Memory B cell (primary cell): Measurements from ENCODE around the gene SEMA3G.

ENCODE experiments used
- ATAC-seq: fragments of 150-1000 bp; cut with Tn5 transposase; 2 replicates; pipeline ENCODE4 v1.10.0; 2021; ENCODE audit warnings: low read depth, mild to moderate bottlenecking, moderate library complexity
- DNase-seq, 2 donors: peaks; one replicate each; pipeline ENCODE4 v3.0.0; 2022; ENCODE audit warnings: low spot score in 2 of 2
- H3K27ac Mint-ChIP-seq: one replicate; pipeline ENCODE4 v1.8.0; 2022; ENCODE audit warnings: mild to moderate bottlenecking, moderate library complexity, mixed read lengths
- H3K27me3 Mint-ChIP-seq: one replicate; pipeline ENCODE4 v1.8.0; 2022; ENCODE audit warnings: mixed read lengths
- H3K36me3 Mint-ChIP-seq: one replicate; pipeline ENCODE4 v1.8.0; 2022; ENCODE audit warnings: mild to moderate bottlenecking, mixed read lengths
- H3K4me1 Mint-ChIP-seq: one replicate; pipeline ENCODE4 v1.8.0; 2022; ENCODE audit warnings: mixed read lengths
- H3K4me3 Mint-ChIP-seq: one replicate; pipeline ENCODE4 v1.8.0; 2022; ENCODE audit warnings: mild to moderate bottlenecking, moderate library complexity, mixed read lengths
- H3K9me3 Mint-ChIP-seq: one replicate; pipeline ENCODE4 v1.8.0; 2022; ENCODE audit warnings: mixed read lengths

SEMA3G gene

DNA sequence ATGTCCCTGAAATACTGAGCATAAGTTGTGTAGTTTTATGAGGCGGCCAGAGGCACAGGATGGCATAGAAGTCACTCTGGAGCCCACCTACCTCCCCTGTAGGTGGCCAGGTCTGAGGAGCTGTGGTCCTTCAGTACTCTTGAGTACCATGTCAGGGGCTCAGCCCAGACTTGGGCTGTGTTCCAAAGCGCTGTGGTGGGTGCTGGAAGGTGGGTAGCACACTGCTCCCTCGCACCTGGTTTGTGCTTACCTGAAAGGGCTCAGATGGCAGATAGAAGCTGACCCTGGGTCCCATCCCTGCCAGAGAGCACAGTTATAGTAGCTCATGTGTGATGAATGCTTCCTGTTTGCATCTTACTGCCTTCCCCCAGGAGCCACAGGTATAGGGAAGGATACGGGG is 26.0 kb upstream of the SEMA3G start:
- no peak overlapping the region for H3K27ac Mint-ChIP-seq
- H3K27me3 Mint-ChIP-seq: no peaks in the 10 kb centered on the region
- no peak overlapping the region for H3K4me3 Mint-ChIP-seq
- peaks cover 17% of the 10 kb centered on the region for H3K36me3 Mint-ChIP-seq
- no peaks in the 10 kb centered on the region for H3K9me3 Mint-ChIP-seq
- ATAC-seq (no peak), DNase-seq (no peak)
- H3K4me1 Mint-ChIP-seq: no peaks in the 10 kb centered on the region

DNA sequence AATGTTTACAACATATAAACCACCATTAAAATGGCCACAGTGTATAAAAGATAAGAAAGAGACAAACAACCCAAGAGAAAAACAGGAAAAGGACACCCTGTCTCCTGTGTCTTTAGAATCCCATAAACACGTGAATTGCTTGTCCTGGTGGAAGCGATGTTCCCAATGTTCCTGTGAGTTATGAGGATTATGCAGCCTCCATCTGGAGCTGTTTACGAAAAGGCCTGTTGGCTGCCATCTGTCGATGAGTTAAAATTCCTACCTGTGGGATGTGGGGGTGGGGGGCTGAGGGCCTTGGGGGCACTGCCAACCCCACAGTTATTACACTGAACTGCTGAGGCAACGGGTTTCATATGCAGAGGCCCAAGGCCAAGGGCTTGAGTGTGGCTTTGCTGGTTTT is 24.1 kb upstream of the SEMA3G start:
- no peak for ATAC-seq
- no peaks in the 10 kb centered on the region for H3K4me1 Mint-ChIP-seq
- H3K36me3 Mint-ChIP-seq: peaks cover 12% of the 10 kb centered on the region
- DNase-seq: no peak
- H3K9me3 Mint-ChIP-seq: no peaks in the 10 kb centered on the region
- H3K4me3 Mint-ChIP-seq: no peak overlapping the region
- H3K27ac Mint-ChIP-seq: no peak overlapping the region
- H3K27me3 Mint-ChIP-seq: no peaks in the 10 kb centered on the region

DNA sequence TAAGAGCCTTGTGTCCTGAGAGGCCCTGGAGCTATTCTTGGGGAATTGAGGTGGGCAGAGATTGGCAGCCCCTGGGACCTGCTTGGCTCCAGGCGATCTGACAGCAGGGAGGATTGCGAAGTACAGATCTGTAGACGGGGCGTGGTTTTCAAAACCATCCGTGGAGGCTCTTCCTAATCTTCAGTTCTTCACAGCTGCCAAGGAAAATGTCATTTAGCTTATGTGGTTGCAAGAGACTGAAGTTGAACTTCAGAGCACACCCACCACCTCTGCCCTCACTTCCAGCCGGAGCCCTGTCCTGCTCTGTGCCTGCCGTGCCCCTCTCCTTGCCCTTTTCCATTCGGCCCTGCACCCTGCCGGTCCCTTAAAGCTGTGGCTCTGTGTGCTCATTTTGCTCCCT is 23.4 kb upstream of the SEMA3G start:
- H3K36me3 Mint-ChIP-seq: peaks cover 9% of the 10 kb centered on the region
- no peaks in the 10 kb centered on the region for H3K9me3 Mint-ChIP-seq
- no peaks in the 10 kb centered on the region for H3K27me3 Mint-ChIP-seq
- no peak for ATAC-seq
- no peaks in the 10 kb centered on the region for H3K4me1 Mint-ChIP-seq
- no peak for DNase-seq
- H3K27ac Mint-ChIP-seq: peak overlapping the region; percentile 28
- no peak overlapping the region for H3K4me3 Mint-ChIP-seq

DNA sequence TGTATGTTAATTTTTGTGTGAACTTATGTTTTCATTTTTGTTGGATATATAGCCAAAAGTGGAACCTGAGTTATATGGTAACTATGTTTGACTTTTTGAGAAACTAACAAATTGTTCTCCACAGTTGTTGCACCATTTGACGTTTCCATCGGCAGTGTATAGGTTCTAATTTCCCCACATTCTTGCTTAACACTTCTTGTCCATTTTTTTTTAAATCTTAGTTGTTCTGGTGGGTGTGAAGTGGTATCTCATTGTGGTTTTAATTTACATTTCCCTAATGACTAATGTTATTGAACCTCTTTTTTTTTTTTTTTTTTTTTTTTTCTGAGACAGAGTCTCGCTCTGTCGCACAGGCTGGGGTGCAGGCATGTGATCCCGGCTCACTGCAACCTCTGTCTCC is 18.5 kb upstream of the SEMA3G start:
- ATAC-seq (no peak), DNase-seq (no peak)
- no peaks in the 10 kb centered on the region for H3K27me3 Mint-ChIP-seq
- H3K4me3 Mint-ChIP-seq: no peak overlapping the region
- H3K4me1 Mint-ChIP-seq: peaks cover 8% of the 10 kb centered on the region
- peaks cover 8% of the 10 kb centered on the region for H3K36me3 Mint-ChIP-seq
- no peaks in the 10 kb centered on the region for H3K9me3 Mint-ChIP-seq
- H3K27ac Mint-ChIP-seq: no peak overlapping the region

DNA sequence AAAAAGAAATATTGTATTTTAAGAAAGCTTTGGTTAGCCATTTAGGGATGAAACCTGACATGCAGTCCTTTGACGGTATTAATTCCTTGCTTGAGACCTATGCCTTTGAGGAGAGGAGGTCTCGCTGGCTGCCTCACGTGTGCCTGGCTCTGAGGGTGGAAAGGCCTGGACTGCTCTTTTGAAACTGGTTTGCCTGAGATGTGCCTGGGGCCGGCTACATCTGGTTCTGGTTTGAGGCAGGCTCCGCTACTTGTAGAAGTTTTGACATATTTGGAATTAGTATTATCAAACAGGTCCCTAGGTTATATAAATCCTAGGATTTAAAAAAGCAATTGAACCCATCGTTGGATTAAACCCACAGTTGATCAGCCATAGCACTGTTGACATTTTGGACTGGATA is 17.0 kb upstream of the SEMA3G start:
- no peak for ATAC-seq
- Mint-ChIP-seq H3K36me3 (peaks cover 8% of the 10 kb centered on the region), H3K27me3 (no peaks in the 10 kb centered on the region), H3K4me1 (peaks cover 15% of the 10 kb centered on the region), H3K27ac (no peak overlapping the region), H3K4me3 (no peak overlapping the region), H3K9me3 (no peaks in the 10 kb centered on the region)
- no peak for DNase-seq

DNA sequence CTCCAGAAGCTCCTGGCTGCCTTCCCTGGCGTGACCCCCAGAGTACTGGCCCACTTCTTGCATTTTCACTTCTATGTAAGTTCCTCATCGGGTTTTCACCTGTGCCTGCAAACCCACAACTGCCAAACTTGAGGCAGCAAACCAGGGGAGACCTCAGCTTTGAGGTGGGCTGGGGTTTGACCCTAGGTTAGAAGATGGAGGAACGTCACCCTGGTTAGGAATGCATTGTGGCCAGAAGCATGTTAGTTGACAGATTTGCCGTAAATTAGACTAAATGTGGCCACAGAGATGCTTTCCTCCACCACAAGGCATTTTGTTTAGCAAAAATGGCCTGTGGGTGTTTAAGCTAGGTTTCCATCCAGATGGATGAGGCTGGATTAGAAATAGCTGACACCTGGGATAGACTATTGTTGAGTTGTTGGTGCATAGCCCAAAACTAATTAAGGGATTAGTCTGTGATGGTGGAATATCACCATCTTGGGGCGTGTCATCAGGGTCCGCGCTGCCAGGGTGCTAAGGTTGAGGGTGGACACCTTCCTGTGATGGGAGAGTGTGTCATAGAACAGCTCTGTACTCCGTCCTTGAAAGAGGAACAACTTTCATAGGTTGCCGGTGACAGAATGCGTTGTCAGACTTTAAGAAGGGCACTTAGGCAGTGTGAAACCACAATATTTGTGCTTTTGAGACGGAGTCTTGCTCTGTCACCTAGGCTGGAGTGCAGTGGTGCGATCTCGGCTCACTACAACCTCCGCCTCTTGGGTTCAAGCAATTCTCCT is 14.1 kb upstream of the SEMA3G start:
- no peaks in the 10 kb centered on the region for H3K9me3 Mint-ChIP-seq
- H3K36me3 Mint-ChIP-seq: peaks cover 8% of the 10 kb centered on the region
- ATAC-seq: peak; percentile 3
- peak overlapping the region; percentile 48 for H3K27ac Mint-ChIP-seq
- DNase-seq: no peak
- H3K4me1 Mint-ChIP-seq: peaks cover 35% of the 10 kb centered on the region
- H3K27me3 Mint-ChIP-seq: no peaks in the 10 kb centered on the region
- no peak overlapping the region for H3K4me3 Mint-ChIP-seq

DNA sequence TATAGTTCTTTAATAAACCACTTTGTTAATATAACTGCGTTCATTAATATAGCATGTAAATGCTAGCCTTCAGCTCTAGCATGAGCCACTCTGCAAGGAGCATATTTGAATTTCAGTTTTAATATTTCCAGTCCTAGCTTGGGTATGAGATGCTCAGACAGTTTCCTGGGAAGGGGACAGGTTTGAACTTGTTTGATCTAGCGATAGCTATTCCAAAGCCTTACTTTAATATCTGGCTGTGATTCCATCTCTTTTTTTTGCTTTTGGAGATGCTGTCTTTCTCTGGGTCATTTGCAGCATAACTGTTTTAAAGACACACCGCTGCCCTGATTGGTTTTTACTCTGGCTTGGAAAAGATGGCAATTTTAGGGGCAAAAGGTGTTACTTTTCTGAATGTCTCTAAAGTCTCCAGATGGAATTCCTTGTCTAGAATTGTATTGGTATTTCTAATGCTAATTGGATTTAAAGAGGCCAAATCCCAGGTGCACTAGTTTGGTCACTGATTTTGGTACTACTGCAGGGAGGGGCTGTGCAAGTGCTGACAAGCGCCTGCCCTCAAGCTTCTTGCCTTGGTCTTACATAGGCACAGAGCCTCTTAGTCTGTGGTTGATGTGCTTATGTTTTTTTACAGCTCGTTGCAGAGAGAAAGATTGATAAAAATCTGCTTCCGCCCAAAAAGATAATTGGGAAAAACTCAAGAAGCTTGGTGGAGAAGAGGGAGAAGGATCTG is 13.3 kb upstream of the SEMA3G start:
- Mint-ChIP-seq H3K36me3 (peaks cover 7% of the 10 kb centered on the region), H3K4me1 (peaks cover 39% of the 10 kb centered on the region), H3K27me3 (no peaks in the 10 kb centered on the region), H3K4me3 (no peak overlapping the region), H3K9me3 (no peaks in the 10 kb centered on the region), H3K27ac (no peak overlapping the region)
- DNase-seq (no peak), ATAC-seq (no peak)

DNA sequence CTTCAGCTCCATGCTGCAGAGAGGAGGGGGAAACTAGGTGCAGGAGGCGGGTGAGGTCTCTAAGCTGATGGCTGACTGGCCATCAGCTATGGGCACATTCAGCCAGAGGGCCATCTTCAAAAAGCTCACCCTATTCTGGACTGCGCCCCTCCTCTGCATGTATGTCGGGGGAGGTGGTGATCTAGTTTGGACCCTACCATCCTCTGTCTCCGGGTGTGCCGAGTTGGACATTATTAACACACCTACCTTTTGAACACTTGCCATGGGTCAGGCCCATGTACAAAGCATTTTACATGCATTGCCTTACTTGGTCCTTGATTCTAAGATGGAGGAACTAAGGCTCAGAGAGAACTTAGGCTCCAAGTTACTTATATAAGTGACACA is 11.9 kb upstream of the SEMA3G start:
- Mint-ChIP-seq H3K27ac (peak overlapping the region; percentile 96), H3K4me3 (peak overlapping the region; percentile 94), H3K36me3 (peaks cover 4% of the 10 kb centered on the region), H3K4me1 (peaks cover 36% of the 10 kb centered on the region), H3K27me3 (no peaks in the 10 kb centered on the region), H3K9me3 (no peaks in the 10 kb centered on the region)
- ATAC-seq: no peak
- no peak for DNase-seq

DNA sequence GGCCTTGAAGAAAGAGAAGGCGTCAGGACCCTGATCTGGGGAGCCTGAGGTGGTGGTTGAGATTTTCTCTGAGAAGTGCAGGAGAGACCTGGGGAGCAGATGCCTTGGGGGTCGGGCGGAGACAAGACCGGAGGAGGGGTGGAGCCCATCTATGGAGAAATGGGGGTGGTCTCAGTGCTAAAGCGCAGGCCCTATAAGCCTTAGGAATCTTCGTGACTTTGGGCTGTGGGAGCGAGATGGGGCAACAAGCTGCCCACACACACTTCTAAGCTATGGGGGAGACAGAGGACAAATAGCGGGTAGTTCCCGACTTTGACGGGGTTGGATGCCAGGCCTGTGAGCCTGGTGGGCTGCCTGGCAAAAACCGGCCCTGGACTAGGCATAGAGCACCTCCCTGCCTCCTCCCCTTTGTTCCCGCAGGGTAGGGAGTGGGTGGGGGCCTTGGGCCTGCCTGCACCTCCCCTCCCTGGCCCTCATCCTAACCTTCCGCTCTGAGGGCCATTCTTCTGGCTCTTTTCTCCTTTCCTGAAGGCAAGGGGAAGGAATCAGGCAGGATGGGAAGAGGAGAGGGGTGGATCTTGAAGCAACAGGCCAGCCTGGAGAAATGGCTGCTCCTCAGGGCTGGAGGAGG is 11.4 kb upstream of the SEMA3G start:
- H3K4me1 Mint-ChIP-seq: peaks cover 36% of the 10 kb centered on the region
- ATAC-seq (no peak), DNase-seq (no peak)
- H3K36me3 Mint-ChIP-seq: peaks cover 4% of the 10 kb centered on the region
- no peaks in the 10 kb centered on the region for H3K9me3 Mint-ChIP-seq
- H3K27me3 Mint-ChIP-seq: no peaks in the 10 kb centered on the region
- peak overlapping the region; percentile 96 for H3K27ac Mint-ChIP-seq
- peak overlapping the region; percentile 94 for H3K4me3 Mint-ChIP-seq

DNA sequence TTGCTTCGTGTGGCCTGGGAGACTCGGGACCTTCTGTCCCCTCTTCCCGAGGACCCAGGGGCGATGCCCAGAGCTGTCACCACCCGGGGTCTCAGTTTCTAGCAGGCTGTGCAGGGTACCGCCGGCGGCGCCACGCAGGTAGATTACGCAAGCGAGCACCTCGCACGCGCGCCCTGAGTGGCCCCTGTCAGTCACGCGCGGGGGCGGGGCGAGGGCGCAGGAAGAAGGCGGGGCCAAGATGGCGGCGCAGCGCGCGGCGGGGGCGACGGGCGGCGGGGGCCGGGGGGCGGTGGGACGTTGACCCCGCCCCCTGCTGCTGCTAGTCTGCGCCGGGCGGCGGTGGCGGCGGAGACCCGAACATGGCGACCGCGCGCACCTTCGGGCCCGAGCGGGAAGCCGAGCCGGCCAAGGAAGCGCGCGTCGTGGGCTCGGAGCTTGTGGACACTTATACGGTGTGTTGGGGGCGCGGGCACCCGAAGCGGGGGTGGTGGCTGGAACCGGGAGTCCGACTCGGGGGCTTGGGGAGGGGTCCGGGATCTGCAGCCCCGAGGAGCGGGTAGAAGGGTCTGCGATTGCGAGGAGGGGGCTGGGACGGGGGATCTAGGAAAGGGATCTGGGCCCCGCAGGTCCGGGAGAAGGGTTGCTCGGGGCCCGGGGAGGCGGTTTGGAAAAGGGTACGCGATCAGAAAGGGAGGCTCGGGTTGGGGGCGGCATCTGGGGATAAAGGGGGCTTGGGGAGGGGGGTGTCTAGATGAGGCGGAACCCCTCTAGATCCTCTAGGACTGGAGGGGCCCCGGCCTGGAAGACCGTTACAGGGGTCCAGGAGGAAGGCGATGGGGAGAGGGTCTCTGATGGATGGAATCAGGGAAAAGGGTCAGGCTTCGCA is 10.6 kb upstream of the SEMA3G start, which contains the start of gene NISCH:
TSS of gene NISCH (plus strand) at position 322 of the 886 bp plus-strand sequence. CDS start at position 360, 38 bp downstream.
- peaks cover 36% of the 10 kb centered on the region for H3K4me1 Mint-ChIP-seq
- peak within 1 kb of the TSS; percentile 96 for H3K27ac Mint-ChIP-seq
- H3K9me3 Mint-ChIP-seq: no peaks in the 10 kb centered on the region
- peak within 1 kb of the TSS; percentile 94 for H3K4me3 Mint-ChIP-seq
- H3K27me3 Mint-ChIP-seq: no peaks in the 10 kb centered on the region
- peak; percentile 93 for ATAC-seq
- H3K36me3 Mint-ChIP-seq: peaks cover 4% of the 10 kb centered on the region
- DNase-seq: peak; percentile 97

DNA sequence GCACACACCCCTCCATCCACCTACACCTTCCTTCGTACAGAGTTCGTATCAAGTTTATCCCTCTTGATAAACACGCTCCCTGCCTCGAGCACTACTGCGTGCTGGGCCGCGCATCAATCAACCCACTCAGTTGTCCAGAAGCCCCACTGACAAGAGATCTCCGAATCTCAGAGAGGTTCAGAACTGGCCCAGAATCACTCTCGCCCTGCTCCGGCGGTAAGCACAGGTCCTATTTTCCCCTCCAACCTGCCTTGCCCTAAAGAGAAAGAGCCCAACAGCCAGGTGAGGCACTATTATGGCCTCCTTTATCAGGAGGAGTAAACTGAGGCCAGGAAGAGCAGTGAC is 10.0 kb upstream of the SEMA3G start:
- H3K27ac Mint-ChIP-seq: peak overlapping the region; percentile 96
- H3K36me3 Mint-ChIP-seq: peaks cover 2% of the 10 kb centered on the region
- no peak for DNase-seq
- peaks cover 36% of the 10 kb centered on the region for H3K4me1 Mint-ChIP-seq
- peak overlapping the region; percentile 94 for H3K4me3 Mint-ChIP-seq
- H3K9me3 Mint-ChIP-seq: no peaks in the 10 kb centered on the region
- peak; percentile 9 for ATAC-seq
- H3K27me3 Mint-ChIP-seq: no peaks in the 10 kb centered on the region

DNA sequence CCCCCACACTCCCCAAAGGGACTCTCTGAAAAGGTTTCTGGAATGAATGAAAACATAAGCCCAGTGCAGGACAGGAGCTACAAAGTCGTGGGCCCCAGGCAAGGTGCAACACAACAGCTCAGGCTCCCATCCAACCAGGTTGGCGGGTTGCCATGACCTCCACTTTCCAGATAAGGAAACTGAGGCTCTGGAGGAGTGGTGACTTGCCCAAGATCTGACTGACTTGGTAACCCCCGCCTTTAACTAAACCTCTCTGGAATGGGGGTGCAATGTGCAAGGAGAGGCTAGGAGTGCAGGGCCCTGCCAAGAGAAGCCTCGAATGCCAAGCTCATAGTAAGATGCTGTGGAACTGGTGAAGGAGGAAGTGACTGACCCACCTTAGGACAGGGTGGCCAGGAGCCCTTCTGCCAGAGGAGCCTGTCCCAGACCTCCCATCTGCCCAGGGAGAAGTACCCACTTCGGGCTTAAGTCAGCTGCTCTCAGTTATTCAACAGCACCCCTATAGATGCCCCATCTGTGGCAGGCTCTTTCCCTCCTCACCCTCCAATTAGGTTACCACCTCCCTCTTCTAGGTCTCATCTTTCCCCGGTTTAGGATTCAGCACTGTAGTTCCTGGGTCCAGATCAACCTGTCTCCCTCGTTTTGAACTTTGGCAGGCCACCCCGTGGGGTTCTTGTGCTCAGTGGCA is 9.5 kb upstream of the SEMA3G start:
- no peaks in the 10 kb centered on the region for H3K36me3 Mint-ChIP-seq
- no peaks in the 10 kb centered on the region for H3K9me3 Mint-ChIP-seq
- no peak for DNase-seq
- H3K27ac Mint-ChIP-seq: peak overlapping the region; percentile 96
- no peak for ATAC-seq
- peaks cover 36% of the 10 kb centered on the region for H3K4me1 Mint-ChIP-seq
- peak overlapping the region; percentile 94 for H3K4me3 Mint-ChIP-seq
- no peaks in the 10 kb centered on the region for H3K27me3 Mint-ChIP-seq

DNA sequence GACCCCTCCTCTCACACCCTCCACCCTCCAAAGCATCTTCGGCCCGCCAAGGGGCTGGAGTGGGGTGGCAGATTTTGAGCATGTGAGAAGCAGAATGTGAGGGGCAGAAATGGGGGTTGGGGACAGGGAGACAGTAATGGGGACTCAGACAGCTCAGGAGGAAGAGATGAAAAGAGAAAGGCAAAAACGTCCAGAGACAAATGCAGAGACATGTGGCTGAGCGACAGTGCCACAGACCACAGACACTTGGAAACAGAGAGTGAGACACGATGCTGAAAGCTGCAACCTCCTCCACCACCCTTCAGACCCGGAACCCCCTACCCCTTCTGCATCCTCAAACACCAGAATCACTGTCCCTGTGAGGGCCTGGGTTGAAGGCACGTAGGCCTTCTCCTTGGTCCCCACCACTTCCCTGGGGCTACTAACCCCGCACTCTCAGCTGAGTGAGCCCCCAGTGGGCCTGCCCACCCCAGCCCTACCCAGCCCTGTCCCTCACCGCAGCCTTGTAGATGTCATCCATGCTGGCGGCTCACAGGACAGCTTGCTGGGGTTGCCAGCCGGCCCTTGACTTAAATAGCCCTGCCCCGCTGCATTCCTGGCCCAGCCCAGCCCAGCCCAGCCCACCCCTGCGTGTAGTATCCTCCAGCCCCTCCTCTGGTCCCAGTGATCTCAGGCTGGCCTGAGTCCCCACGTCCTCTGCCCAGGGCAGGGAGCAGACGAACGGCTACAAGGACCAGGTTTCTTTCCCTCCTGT is 8.8 kb upstream of the SEMA3G start, which contains the start of gene TNNC1:
TSS of gene TNNC1 (minus strand) at position 546 of the 754 bp plus-strand sequence. CDS start at position 520, 26 bp downstream.
- H3K27ac Mint-ChIP-seq: peak within 1 kb of the TSS; percentile 96

More for the DNA sequence above, 8.8 kb upstream of the SEMA3G start, which contains the start of gene TNNC1:
- Mint-ChIP-seq H3K27me3 (no peaks in the 10 kb centered on the region), H3K9me3 (no peaks in the 10 kb centered on the region), H3K4me1 (peaks cover 32% of the 10 kb centered on the region), H3K36me3 (no peaks in the 10 kb centered on the region), H3K4me3 (peak within 1 kb of the TSS; percentile 94)
- DNase-seq: no peak
- ATAC-seq: no peak
